Choroid plexus epithelial cell (primary cell): Measurements from ENCODE around the gene PRR23A.

ENCODE experiments used
- DNase-seq: peaks from one replicate; pipeline ENCODE4 v3.0.0-alpha.2; 2010; ENCODE audit warnings: low read depth
- H3K4me3 ChIP-seq: 2 replicates; pipeline ENCODE4 v1.5.1; 2011; ENCODE audit warnings: low read depth, mild to moderate bottlenecking, control low read depth, low read length, moderate library complexity
- CTCF ChIP-seq: conservative IDR thresholded peaks from 2 replicates; pipeline ENCODE4 v1.5.1; 2011; ENCODE audit warnings: low read depth, mild to moderate bottlenecking, control low read depth, inconsistent platforms, low read length, moderate library complexity

Gene PRR23A

DNA sequence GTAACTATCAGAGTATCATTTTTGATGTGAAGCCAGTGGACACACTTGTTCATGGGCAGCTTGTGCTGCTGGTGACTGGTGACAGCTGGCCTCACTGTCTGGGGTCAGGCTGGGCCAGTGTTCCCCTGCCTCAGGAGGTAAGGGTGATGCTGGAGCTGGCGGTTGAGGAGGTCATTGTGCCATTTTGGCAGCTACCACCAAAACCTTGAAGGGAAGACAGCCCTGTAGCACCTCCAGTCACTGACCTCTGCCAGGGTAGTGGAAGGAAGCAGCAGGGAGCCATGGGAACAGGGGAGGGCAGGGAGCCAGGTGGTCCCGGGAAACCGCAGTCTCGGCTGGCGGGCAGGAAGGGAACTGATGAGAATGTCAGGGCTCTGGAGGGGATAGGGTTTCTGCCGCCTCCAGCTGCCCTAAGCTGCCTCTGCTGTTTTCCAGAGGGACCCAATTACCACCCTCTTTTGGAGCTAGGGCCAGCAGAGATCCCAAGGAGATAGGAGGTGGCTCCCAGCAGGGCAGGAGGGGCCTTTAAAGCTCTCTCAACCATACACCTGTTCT, 34.2 kb downstream of the PRR23A start:
- DNase-seq: no peak
- no peak for TF ChIP-seq CTCF
- no peak overlapping the region for H3K4me3 ChIP-seq

DNA sequence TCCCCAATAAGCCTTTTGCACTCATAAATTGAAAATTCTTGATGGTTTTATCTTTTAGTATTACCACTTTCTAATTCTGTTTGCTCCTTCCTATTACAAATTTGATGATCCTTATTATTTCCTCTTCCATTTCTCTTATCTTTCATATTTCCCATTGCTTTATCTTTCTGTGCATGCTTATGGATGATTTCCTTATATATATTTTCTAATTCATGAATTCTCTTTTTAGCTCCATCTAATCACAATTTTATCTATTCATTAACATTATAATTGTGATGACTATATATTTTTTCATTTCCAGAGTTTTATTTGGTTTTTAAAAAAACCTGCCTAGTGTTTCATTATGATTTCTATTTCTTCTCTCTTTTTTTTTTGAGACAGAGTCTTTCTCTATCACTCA, 41.1 kb downstream of the PRR23A start:
- TF ChIP-seq CTCF: no peak
- DNase-seq: no peak
- no peak overlapping the region for H3K4me3 ChIP-seq

DNA sequence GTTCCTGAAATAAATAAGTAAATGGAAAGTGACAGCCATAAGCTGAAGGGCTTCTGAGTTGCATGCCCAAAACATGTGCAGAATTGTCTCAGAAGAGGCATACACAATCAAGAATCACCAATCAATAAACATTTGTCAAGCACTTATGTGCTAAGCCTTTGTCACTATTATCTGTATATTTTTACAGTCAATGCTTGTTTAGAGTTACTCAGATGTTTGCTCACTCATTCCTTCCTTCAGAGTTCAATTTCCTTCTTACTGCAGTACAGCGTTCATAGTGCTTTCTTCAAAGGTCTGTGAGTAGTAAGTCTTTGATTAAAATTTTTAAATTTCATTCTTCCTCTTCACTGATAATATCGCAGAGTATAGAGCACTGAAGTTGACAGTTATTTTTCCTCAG, 41.8 kb downstream of the PRR23A start:
- H3K4me3 ChIP-seq: no peak overlapping the region
- DNase-seq: no peak
- no peak for TF ChIP-seq CTCF

DNA sequence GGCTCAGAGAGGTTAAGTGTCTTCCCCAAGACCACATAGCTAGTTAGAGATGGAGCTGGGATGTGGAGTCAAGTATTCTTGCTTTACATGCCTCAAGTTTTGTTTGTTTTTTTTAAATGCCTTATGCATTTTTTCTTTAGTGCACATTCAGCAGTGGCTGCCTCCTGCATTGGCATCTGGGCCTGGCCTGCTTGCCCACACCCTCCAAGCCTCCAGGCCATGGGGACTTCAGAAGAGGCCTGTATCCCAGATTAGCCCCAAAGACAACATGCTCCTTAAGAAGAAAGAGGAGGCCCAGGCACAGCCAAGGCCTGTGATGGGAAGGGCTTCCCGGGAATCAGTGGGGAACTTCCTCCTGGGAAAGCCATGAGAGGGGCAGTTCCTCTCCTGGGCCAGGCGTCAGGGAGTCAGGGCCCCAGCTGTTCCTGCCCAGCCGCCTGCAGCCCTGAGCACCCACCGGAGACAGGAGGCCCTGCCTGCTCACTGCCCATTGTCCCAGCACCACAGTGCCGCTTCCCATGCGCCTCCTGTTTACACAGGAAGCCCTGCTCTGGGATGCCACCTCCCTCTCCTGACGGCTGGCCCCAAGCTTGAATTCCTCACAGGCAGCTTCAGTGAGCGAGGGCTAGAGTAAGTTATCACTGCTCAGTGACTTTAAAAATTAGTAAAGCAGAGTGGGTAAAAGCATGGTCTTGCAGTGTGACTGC, 43.1 kb downstream of the PRR23A start:
- TF ChIP-seq CTCF: no peak
- no peak overlapping the region for H3K4me3 ChIP-seq
- no peak for DNase-seq

- TF ChIP-seq CTCF: no peak
- DNase-seq: no peak
- no peak overlapping the region for H3K4me3 ChIP-seq
These were observed 45.6 kb downstream of the PRR23A start for GRCh38 chr3:138960417-138960852.
